ENCODE results near the gene PROC.
A peak's percentile ranks its signal among the peaks of the same experiment; 100 is the strongest.

PROC gene

GRCh38 chr2:127418300-127419111 is at the start of gene PROC:
Gene PROC (plus strand): TSS chr2:127418427. CDS start chr2:127419943, 1,516 bp downstream.
- DNase-seq: no peak

- no peak for DNase-seq
These were observed 48.2 kb upstream of the PROC start for GRCh38 chr2:127370010-127370409.

- DNase-seq: no peak
These were observed 47.2 kb upstream of the PROC start for GRCh38 chr2:127371037-127371436.

- DNase-seq: no peak
These were observed 44.7 kb upstream of the PROC start for GRCh38 chr2:127373362-127374083.

GRCh38 chr2:127376257-127376656 is 42.0 kb upstream of the PROC start:
- DNase-seq: no peak

GRCh38 chr2:127377262-127377661 is 41.0 kb upstream of the PROC start:
- no peak for DNase-seq

- DNase-seq: no peak
These were observed 39.5 kb upstream of the PROC start for GRCh38 chr2:127378720-127379119.

- no peak for DNase-seq
These were observed 38.4 kb upstream of the PROC start for GRCh38 chr2:127379712-127380355.

GRCh38 chr2:127381762-127382161 is 36.5 kb upstream of the PROC start:
- DNase-seq: peak in 1 of 2 experiments; percentile 26

- no peak for DNase-seq
These were observed 35.4 kb upstream of the PROC start for GRCh38 chr2:127382831-127383230.

GRCh38 chr2:127384529-127384928 is 33.7 kb upstream of the PROC start:
- no peak for DNase-seq

GRCh38 chr2:127386246-127386645 is 32.0 kb upstream of the PROC start:
- DNase-seq: no peak

- peak; percentile 67 to 76 for DNase-seq
These were observed 31.2 kb upstream of the PROC start for GRCh38 chr2:127386764-127387654.

GRCh38 chr2:127387655-127388422 is 30.4 kb upstream of the PROC start, which contains the start of gene MAP3K2:
Gene MAP3K2 (minus strand): TSS chr2:127387975. CDS start chr2:127343129, 44,846 bp downstream.
- peak; percentile 91 for DNase-seq

- no peak for DNase-seq
These were observed 29.6 kb upstream of the PROC start for GRCh38 chr2:127388423-127389164.

GRCh38 chr2:127389778-127390435 is 28.3 kb upstream of the PROC start:
- DNase-seq: no peak

- DNase-seq: no peak
These were observed 25.9 kb upstream of the PROC start for GRCh38 chr2:127392133-127392827.

GRCh38 chr2:127392828-127393578 is 25.2 kb upstream of the PROC start:
- DNase-seq: no peak

GRCh38 chr2:127394492-127394891 is 23.7 kb upstream of the PROC start:
- DNase-seq: no peak
